CD4-positive, alpha-beta T cell treated with Interferon gamma for 1 hour (primary cell): ENCODE measurements around the gene HMCES.
A peak's percentile ranks its signal among the peaks of the same experiment; 100 is the strongest.

Experiments
- DNase-seq: peaks from one replicate; pipeline ENCODE4 v3.0.0-alpha.2; 2020

The HMCES gene

GRCh38 chr3:129305592-129306091 is 27.0 kb downstream of the HMCES start:
- peak; percentile 46 for DNase-seq

- DNase-seq, result no peak
Observed at GRCh38 chr3:129308636-129309035, 30.0 kb downstream of the HMCES start.

DNA sequence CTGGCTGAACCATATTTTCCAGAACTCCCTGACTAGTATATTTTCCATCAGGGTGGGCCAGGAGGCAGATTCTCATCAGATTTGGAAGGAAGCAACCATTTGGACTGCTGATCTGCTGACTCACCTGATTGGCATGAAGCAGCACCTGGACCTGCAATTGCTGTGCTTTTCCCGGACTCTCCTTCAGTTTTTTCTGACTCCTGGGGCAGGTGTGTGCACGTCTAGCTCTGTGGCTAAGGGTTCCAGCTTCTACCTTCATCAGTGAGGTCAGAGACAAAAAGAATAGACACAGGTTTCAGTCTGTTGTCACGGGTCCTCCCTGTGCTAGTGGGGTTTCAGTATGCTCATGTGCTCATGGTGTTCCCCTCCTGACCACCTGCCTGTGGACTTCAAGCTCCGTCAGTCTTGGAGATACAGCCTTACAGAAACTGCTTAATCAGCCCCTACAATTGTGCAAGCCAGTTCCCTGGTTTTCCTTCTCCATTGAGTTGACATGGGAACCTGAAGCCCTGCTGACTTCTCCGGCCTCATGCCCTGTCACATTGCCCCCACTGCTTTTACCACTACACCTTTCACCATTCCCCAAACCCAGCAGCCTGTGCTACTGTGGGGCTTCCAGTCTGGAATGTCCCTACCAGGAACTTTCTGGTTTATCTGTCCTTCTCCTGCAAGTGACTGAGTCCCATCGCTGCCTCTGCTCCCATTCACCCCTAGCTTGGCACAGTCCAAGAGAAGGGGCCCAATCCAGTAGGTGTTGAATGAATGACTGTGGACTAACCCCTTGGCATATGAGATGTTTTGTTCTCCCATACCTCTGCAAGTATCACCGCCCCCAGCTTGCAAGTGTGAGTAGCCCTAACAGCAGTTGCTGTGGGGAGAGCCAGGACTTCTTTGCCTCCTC is 31.7 kb downstream of the HMCES start:
- no peak for DNase-seq

GRCh38 chr3:129311054-129311902 is 32.6 kb downstream of the HMCES start:
- no peak for DNase-seq

DNA sequence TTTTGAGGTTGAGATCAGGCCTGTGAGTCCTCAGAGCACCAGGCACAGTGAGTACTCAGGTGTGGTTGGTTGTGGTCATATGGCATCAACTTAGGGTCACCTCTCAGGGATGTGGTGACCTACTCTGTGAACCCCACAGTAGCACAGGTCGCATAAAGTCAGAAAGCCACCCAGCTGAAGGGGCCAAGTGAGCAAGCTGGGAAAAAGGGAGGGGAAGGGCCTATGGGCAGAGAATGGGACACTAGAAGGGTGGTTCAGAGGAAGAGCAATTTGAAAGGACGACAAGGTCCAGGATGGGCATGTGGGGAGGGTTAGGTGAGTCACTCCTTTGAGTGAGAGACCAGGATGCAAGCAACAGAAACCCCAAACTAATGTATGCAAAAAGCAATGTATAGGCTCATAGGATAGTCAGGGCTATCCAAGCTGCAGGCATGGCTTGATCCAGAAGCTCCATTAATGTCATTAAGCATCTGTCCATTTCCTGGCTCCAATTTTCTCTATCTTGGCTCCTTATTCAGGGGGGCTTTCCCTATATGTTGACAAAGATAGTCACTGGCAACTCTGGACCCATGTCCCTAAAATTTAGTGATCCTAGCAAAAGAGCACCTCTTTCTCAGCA is 33.5 kb downstream of the HMCES start:
- DNase-seq, result no peak

DNA sequence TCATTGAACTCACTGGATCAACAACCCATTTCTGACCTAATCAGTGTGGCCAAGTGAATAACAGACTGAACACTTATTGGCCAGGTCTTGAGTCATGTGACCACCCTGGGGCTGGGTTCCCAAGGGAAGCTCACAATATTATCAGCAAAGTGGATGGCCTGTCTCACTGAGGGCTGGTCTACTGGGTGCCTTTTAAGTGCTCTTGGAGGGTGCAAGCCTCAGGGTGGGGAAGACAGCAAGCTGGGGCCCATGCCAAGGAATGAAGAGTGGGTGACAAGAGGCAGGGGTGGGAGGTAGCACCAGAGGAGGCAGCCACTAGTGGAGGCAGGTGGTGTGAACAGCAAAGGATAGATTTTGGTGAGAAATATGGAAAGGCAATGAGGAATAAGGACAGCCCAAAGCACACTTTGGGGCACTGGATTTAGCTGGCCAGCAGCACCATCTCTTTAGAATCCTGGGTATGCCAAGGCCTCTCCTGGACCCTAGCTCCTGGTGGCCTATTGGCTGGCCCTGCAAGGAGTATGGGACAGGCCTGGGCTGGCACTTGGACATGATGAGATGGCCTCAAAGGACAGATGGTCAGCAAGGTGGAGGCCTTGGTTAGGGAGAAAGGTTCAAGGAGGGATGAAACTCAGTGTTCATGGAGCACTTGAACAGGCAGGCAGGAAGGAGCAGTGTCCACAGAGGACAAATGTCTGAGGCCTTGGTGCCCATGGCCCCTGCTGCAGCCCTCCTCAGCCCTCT is 34.2 kb downstream of the HMCES start:
- no peak for DNase-seq

DNA sequence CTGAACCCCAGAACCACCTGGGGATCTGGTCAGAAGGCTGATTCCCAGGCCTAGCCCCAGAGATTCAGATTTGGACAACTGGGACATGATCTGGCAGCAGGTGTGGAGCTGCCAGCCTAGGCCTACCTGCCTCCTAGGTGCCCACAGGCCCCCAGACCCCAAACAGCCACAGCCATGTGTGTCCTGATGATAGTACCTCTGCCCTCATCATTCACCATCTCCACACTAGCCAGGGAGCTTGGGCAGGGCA is 34.7 kb downstream of the HMCES start:
- DNase-seq, result no peak

DNA sequence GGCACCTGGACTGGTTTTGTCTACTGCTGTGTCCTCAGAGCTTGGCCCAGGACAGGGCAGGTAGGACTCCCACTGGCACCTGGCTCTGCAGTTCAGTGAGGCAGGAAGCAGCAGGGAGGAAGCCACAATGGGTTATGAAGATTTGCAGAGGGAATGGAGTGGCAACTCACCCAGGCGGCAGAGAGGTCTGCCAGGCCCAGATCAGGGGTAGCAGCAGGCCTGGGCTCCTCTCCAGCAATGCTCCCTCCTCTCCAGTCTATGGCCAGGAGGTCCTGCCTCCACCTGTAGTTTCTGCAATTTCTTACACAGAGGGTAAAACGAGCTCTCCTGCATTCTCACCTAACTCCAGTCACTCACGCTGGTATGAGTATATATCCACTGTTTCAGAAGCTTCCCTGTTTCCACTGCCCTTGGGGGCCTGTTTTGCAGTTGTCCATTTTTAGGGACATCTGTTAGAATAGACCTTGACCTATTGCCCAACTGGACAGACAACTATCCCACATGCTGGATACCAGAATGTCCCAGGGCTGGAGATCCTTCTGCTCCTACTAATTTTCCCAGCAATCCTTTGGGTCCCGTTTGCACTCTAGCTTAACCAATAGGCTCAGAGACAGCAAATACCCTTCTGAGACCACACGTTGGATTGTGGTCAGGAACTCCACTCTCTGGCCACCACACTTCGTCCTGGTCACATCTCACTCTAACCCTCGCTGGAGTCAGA is 35.2 kb downstream of the HMCES start:
- DNase-seq, result no peak

DNA sequence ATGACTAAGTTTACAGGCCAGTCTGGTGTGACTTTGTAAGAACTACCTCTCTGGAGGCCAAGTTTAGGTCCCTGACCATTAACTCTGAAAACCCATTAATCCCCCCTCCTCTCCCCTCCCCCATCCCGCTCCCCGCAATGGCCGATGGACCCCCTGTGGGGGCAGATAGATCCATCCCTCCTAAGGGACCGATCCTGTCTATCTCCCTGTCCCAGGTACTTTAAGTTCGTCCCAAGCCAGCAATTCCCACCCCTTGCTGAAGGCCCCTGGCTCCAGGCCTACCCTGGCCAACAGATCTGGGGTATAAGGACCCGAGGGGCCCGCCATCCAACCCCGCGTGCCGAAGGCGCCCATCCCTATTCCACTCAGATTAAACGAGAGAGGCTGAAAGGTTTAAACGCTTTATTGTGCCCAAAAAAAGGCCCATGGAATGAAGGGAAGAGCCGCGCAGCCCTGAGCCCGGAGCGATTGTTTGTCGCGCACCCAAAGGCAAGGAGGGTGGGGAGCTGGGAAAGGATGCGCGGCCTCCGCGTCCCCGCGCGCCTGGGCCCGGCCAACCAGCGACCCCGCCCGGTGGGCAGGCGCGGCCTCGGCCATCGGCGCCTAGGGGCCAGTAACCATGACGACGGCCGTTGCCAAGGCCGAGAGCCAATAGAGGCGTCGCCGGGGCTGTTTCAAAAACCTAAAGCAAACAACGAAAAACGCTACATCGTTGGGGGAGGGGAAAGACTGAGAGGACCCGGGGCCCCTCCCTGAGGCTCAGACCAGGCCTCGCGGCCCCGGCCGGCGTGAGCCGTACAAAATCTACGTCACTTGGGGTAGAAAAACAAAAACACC is 35.9 kb downstream of the HMCES start:
- DNase-seq, result peak; percentile 74

DNA sequence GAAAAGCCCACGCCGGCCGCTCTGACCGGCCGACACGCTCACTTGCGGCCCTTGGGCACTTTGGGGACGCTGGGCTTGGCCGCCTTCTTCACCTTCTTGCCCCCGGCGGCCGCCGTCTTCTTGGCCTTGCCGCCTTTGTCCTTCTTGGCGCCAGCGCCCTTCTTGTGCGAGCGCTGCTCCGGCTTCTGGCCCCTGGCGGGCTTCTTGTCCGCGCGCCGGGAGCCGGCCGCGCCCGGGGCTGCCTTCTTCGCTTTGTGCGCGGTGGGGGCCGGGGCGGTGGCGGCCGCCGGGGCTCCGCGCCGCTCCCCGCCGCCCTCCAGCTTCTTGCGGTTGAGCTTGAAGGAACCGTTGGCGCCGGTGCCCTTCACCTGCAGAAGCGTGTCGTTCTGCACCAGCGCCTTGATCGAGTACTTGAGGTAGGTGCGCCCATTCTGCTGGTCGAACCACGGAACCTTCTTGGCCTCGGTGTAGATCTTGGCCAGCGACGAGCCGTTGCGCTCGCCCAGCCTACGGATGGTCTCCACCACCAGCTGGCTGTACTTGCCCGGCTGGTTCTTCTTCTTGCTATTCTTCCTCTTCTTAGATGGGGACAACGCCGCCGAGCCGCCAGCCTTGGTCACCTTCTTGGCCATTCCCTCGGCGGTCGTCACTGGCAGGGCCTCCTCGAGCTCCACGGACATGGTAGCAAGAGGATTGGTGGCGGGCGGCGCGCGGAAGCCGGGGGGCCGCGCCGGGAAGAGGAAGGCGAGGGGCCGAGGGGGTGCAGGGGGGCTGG is 36.7 kb downstream of the HMCES start:
- peak; percentile 40 for DNase-seq

- no peak for DNase-seq
Observed at GRCh38 chr3:129315998-129316247, 37.3 kb downstream of the HMCES start.

DNA sequence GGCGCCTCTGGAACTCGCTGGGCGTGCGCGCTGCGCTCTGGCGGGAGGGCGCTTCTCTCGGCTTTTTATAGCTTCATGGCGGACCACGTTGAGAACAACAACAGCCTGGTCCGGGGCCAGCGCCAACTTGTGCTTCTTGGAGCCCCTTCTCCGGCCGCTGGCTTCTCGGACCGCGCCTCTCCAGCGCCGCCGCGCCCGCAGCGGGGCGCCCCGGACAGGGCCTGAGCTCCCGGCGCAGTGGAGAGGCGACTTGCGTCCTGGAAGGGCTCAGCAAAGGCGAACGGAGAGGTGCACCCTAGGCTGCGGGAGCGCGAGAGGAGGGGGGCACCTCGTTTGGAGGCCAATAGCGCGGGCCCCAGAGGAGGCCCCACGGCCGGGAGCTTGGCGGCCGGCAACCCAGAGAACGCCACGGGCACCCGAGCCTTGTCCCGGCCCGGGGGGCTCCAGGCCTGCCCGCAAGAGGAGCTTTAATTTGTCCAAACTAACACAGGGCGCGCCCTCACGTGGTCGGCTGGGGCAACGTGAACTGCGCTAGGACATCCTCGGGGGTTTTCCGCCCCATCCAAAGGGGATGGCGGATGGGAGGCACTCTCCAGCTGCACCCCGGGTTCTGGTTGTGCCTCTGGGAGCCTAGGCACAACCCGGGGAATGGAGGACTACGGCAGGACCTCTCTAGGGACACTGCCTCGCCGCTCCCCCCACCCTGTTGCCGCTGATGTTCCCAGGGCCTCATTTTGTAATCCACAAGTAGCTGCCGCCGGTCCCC is 37.8 kb downstream of the HMCES start:
- peak; percentile 81 for DNase-seq

GRCh38 chr3:129317014-129317771 is 38.5 kb downstream of the HMCES start:
- DNase-seq, result no peak

GRCh38 chr3:129317848-129318247 is 39.2 kb downstream of the HMCES start:
- no peak for DNase-seq

DNA sequence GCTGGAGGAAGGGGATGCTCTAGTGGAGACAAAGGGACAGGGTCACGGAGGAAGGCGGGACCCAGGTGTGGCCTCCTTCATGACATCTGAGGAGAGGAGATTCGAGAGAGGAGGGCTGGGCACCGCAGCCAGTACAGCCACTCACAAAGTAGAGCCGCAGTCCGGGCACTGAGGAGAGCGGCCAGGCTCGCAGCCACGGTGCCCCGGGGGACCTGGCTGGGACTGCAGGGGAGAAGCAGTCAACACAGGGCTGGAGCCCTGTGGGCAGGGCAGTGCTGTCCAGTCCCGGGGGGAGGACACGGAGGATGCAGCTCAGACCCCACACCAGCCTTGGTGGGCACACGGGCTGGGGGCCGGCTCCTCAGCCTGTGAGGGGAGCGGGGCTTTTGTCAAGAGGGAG is 40.3 kb downstream of the HMCES start:
- no peak for DNase-seq

- DNase-seq, result no peak
Observed at GRCh38 chr3:129320261-129320660, 41.6 kb downstream of the HMCES start.

DNA sequence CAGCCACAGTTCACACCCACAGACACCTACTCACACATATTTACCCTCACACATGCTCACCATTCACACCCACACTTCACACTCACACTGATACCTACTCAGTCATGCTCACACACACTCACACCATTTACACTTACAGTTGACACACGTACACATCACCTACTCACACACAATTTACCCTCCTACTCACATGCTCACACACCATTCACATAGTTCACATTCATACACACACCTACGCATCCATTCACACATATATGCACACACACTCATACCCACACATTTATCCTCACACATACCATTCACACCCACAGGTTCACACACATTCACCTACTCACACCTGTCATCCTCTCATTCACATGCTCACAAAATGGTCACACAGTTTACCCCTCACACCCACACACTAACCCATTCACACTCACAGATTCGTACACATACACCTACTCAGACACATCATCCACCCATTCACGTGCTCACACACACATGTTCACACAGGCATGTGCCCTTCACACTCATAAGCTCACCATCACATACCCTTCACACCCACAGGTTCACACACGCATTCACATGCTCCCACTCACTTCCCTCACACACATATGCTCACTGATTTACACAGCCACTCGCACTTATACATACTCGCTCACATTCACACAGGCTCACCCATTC is 42.3 kb downstream of the HMCES start:
- DNase-seq, result no peak

DNA sequence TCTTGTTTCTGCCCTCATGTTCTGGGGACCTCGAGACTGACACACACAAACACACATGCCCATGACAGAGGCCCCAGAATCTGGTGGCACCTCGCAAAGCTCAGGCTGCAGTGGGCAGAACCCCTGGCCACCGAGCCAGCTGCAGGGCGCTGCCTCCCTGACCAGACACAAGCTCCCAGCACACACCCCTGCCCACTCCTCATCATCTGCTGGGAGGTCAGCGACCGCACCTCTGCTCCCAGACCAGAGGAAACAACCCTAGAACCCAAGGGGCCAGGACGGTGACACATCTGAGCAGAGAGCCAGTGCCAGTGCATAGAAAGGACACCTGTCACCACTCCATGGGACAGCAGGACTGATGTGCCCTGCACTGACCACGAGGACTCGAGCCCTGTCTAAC is 43.2 kb downstream of the HMCES start:
- no peak for DNase-seq
